Measurements from ENCODE around the gene TAF11L13.
A peak's percentile ranks its signal among the peaks of the same experiment; 100 is the strongest.
"Not testable (repeated sequence)": the region's sequence is repeated elsewhere in the genome, so short reads cannot be mapped to it uniquely, and the experiment has no call there.

The TAF11L13 gene

DNA sequence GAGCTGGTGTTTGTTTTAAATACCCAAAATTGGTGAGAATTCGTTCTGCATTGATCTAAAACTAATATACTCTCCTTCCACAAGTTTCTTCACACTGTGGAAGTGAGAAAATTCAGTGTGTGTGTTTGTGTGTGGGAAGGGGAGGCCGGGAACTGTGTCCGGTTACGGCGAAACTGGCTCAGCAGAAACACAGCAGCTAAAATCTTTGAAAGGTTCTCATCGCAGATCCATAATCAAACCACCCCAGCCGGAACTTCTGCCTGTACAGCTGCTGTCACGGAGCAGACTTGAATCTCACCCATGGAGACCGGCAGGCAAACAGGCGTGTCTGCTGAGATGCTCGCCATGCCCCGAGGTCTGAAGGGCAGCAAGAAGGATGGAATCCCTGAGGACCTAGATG is at the start of gene TAF11L13:
Gene TAF11L13, plus strand, starts transcription at position 301 of the 400 bp plus-strand sequence.
- not testable (repeated sequence) for DNase-seq (ENCODE audit: low spot score); FAIRE-seq

DNA sequence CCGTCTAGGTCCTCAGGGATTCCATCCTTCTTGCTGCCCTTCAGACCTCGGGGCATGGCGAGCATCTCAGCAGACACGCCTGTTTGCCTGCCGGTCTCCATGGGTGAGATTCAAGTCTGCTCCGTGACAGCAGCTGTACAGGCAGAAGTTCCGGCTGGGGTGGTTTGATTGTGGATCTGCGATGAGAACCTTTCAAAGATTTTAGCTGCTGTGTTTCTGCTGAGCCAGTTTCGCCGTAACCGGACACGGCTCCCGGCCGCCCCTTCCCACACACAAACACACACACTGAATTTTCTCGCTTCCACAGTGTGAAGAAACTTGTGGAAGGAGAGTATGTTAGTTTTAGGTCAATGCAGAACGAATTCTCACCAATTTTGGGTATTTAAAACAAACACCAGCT is 46.2 kb upstream of the TAF11L13 start, which contains the start of gene TAF11L7:
Gene TAF11L7, minus strand, starts transcription at position 101 of the 400 bp plus-strand sequence.
- DNase-seq (ENCODE audit: low spot score); FAIRE-seq: not testable (repeated sequence)

GRCh38 chr5:17590860-17591259 is 41.0 kb upstream of the TAF11L13 start, which contains the start of gene TAF11L8:
TSS of gene TAF11L8 (minus strand) at chr5:17590960.
- not testable (repeated sequence) for FAIRE-seq; DNase-seq (ENCODE audit: low spot score)

- FAIRE-seq; DNase-seq (ENCODE audit: low spot score): not testable (repeated sequence)
Observed at GRCh38 chr5:17594255-17594654, 37.6 kb upstream of the TAF11L13 start, which contains the start of gene TAF11L9. TSS of gene TAF11L9 (minus strand) at chr5:17594394.

GRCh38 chr5:17597728-17598127 is 34.2 kb upstream of the TAF11L13 start, which contains the start of gene TAF11L10:
TSS of gene TAF11L10 (minus strand) at chr5:17597828.
- not testable (repeated sequence) for FAIRE-seq; DNase-seq (ENCODE audit: low spot score)

- peak; percentile 40 for FAIRE-seq
- not testable (repeated sequence) for DNase-seq (ENCODE audit: low spot score)
Observed at GRCh38 chr5:17603880-17604279, 28.0 kb upstream of the TAF11L13 start, which contains the start of gene TAF11L11. TSS of gene TAF11L11 (plus strand) at chr5:17604183.

DNA sequence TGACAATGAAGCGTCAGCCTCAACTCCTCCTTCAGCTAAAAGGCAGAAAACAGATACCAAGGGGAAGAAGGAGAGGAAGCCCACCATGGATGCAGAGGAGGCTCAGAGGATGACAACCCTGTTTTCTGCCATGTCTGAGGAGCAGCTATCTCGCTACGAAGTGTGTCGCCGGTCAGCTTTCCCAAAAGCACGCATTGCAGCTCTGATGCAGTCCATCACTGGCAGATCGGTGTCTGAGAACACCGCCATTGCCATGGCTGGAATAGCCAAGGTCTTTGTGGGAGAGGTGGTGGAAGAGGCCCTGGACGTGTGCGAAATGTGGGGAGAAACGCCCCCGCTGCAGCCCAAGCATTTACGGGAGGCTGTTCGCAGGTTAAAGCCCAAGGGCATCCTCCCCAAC is 26.9 kb upstream of the TAF11L13 start:
- peak; percentile 9 for FAIRE-seq

DNA sequence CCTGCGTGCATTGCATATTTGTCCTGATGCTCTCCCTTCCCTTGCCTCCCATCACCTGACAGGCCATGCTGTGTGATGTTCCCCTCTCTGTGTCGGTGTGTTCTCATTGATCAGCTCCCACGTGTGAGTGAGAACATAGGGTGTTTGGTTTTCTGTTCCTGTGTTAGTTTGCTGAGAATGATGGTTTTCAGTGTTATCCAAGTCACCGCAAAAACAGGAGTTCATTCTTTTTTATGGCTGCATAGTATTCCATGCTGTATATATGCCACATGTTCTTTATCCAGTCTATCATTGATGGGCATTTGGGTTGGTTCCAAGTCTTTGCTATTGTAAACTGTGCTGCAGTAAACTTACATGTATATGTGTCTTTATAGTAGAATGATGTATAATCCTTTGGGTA is 24.4 kb upstream of the TAF11L13 start:
- DNase-seq (ENCODE audit: low spot score); FAIRE-seq: not testable (repeated sequence)

More for the DNA sequence above, 26.9 kb upstream of the TAF11L13 start:
- no peak for DNase-seq (ENCODE audit: low spot score)

DNA sequence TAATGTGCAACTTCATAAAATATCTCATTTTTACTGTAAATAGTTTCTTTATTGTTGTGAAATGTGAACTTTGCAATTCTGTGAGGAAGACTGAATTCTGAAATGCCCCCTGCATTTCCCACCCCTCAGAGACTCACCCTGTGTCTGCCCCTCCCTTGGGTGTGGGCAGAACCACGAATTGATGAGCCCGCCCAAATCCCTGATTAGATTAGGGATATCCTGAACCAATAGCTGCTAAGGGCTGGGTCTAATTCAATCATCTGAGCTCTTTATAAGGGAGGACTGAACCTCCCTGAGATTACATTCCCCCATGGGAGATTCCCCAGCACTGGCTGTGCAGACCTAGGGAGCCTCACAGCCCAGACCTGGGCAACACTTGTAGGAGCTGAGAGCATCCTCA is 21.8 kb upstream of the TAF11L13 start, which contains the start of gene TAF11L12:
Gene TAF11L12, plus strand, starts transcription at position 301 of the 400 bp plus-strand sequence.
- not testable (repeated sequence) for DNase-seq (ENCODE audit: low spot score); FAIRE-seq

DNA sequence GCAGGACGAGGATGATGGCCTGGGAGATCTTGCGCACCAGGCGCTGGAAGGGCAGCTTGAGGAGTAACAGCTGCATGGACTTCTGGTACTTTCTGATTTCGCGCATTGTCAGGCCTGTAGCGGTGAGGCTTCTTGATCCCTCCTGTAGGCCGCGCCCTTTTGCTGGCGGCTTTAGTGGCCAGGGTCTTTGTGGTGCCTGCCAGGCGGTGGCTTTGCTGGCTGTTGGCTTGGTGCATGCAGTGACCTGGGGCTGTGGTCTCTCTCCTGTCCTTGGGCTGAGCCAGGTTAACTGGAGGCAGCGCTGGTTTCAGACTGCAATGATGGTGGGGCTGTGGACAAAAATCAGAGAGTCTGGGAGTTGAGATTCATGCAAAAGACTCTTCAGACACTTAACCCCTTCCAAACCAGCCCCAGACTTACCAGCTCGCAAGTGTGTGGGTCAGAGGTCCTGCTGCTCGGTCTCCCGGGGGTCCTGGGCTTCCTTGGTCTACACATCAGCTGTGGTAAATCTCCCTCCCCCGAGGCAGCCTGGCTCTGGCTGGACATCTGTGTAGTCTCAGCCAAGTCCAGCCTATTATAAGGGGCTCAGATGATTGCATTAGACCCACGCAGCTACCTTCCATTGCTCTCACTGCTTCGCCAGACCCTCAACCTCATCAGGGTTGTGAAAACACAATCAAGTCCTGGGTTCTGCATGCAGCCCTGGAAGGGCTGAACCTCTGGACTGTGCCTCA is 16.8 kb upstream of the TAF11L13 start:
- no peak for FAIRE-seq
- no peak for DNase-seq (ENCODE audit: low spot score)

DNA sequence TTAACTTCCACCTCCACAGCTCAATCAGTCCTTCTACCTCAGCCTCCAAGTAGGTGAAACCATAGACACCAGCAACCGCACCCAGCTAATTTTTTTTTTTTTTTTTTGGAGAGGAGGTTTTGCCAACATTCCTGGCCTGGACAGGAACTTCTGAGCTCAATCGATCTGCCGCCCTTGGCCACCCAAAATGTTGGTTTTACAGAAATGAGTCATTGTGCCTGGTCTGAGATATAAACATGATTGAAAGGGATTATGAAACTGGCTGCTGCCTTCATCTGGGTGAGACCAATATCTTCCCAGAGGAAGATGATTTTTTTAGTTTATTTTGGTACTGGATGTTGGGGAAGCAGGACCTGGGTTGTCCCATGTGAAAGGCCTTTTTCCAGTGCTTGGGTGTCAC is 12.5 kb upstream of the TAF11L13 start:
- FAIRE-seq (no peak), DNase-seq (ENCODE audit: low spot score) (peak; percentile 78)

- FAIRE-seq: no peak
- DNase-seq (ENCODE audit: low spot score): no peak
Observed at GRCh38 chr5:17620627-17621026, 11.3 kb upstream of the TAF11L13 start.

GRCh38 chr5:17625686-17626085 is 6.2 kb upstream of the TAF11L13 start:
- no peak for DNase-seq (ENCODE audit: low spot score)
- FAIRE-seq: no peak

DNA sequence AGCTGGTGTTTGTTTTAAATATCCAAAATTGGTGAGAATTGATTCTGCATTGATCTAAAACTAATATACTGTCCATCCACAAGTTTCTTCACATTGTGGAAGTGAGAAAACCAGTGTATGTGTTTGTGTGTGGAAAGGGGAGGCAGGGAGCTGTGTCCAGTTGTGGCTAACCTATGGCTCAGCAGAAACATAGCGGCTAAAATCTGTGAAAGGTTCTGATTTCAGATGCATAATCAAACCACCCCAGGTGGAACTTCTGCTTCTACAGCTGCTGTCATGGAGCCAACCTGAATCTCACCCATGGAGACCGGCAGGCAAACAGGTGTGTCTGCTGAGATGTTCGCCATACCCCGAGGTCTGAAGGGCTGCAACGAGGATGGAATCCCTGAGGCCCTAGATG is 2.3 kb downstream of the TAF11L13 start, which contains the start of gene TAF11L14:
Gene TAF11L14, plus strand, starts transcription at position 301 of the 400 bp plus-strand sequence.
- no peak for DNase-seq (ENCODE audit: low spot score)
- no peak for FAIRE-seq

DNA sequence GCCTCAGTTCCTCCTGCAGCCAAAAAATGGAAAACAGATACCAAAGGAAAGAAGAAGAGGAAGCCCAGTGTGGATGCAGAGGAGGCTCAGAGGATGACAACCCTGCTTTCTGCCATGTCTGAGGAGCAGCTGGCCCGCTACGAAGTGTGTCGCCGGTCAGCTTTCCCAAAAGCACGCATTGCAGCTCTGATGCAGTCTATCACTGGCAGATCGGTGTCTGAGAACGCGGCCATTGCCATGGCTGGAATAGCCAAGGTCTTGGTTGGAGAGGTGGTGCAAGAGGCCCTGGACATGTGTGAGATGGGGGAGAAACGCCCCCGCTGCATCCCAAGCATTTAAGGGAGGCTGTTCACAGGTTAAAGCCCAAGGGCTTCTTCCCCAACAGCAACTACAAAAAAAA is 17.3 kb downstream of the TAF11L13 start:
- FAIRE-seq; DNase-seq (ENCODE audit: low spot score): not testable (repeated sequence)

GRCh38 chr5:17655201-17655759 is 23.4 kb downstream of the TAF11L13 start:
- not testable (repeated sequence) for DNase-seq (ENCODE audit: low spot score); FAIRE-seq

GRCh38 chr5:17655921-17656320 is 24.0 kb downstream of the TAF11L13 start:
- FAIRE-seq: no peak
- no peak for DNase-seq (ENCODE audit: low spot score)

DNA sequence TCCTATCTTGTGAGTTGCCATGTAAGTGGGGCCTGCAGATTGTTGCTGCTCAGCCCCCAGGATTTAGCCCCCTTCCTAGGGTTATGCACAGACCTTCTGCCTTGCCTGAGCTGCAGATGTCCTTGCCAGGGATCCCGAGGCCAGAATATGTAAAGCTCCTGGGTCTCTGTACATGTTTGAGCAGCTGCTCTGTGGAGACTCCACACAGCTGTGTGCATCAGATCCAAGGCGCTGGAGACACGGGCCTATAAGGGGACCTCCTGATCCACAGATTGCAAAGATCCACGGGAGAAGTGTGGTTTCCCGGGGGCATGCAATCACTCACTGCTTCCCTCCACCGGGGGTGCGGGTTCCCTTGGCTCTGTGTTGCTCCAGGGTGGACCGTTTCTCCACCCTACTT is 31.3 kb downstream of the TAF11L13 start:
- DNase-seq (ENCODE audit: low spot score) (no peak), FAIRE-seq (no peak)

DNA sequence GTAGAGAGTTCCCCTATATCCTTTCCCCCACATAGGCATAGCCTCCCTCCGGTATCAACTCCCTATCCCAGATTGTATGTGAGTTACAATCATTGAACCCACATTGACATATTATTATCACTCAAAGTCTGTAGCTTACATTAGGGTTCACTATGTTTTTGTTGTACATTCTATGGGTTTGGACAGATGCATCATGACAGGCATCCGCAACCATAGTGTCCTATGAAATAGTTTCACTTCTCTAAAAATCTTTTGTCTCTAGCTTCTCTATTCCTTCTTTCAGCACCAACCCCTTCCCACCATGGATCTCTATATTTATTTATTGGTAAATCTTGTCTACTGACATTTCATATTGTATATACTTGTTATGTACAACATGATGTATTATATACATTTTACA is 33.9 kb downstream of the TAF11L13 start:
- FAIRE-seq: no peak
- DNase-seq (ENCODE audit: low spot score): no peak

DNA sequence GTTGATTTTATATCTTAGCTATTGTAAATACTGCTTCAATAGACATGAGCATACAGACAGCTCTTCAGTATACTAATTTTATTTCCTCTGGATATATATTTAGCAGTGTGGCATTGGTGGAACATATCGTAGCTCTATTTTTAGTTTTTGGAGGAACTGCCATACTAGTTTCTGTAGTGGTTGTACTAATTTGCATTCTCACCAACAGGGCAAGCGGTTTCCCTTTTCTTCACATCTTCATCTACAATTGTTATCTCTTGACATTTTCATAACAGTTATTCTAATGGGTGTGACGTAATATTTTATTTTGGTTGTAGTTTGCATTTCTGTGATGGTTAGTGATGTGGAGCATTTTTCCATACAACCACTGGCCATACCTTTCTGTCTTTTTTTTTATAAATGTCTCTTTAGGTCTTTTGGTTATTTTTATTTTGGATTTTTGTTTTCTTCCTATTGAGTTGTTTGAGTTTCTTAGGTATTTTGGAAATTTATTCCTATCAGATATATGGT is 34.9 kb downstream of the TAF11L13 start:
- no peak for FAIRE-seq
- no peak for DNase-seq (ENCODE audit: low spot score)

DNA sequence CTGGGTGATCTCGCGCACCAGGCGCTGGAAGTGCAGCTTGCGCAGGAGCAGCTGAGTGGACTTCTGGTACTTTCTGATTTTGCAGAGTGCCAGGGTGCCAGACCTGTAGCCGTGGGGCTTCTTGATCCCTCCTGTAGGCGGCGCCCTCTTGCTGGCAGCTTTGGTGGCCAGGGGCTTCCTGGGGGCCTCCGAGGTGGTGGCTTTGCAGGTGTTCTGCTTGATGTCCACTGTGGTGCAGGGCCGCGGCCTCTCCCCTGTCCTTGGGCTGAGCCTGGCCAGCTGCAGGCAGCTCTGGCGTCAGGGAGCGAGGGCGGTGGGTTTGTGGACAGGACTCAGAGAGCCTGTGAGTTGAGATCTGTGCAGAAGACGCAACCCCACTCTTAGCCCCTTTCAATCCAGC is 38.5 kb downstream of the TAF11L13 start:
- no peak for FAIRE-seq
- DNase-seq (ENCODE audit: low spot score): no peak

All from urothelium cell line (cell line).